CD4-positive, alpha-beta T cell (primary cell): ENCODE measurements around the gene FAHD2B. TPM values are rescaled to one million over a fixed set of nuclear protein-coding genes. Genes with fewer than 3 reads are reported as not detected.
A peak's percentile ranks its signal among the peaks of the same experiment; 100 is the strongest.
"Not testable (repeated sequence)": the region's sequence is repeated elsewhere in the genome, so short reads cannot be mapped to it uniquely, and the experiment has no call there.

Experiments used
- ATAC-seq: fragments of 200-7000 bp; cut with Tn5 transposase; one replicate; pipeline ENCODE4 v1.10.0; 2022; ENCODE audit warnings: mild to moderate bottlenecking; ENCODE audit not compliant: poor library complexity
- CTCF ChIA-PET: fragments of 350-600 bp; sonication (Branson Sonifier 250); formaldehyde crosslinking; loops from one replicate; lab custom pipeline; 2021; ENCODE audit warnings: antibody characterized with exemption, inconsistent platforms; lab: Charles Lee
- POLR2A ChIA-PET: fragments of 350-600 bp; sonication (Branson Sonifier 250); formaldehyde crosslinking; loops from one replicate; lab custom pipeline; 2021; ENCODE audit warnings: antibody characterized with exemption, inconsistent platforms; lab: Charles Lee
- DNase-seq, 14 experiments: peaks; one replicate each; pipeline ENCODE4 v3.0.0-alpha.2; 2013 to 2020; ENCODE audit warnings: mixed read lengths in 2 of 14
- H3K27ac ChIP-seq, 2 donors: one replicate each; pipeline versions ENCODE4 v1.5.1 to v1.7.0; 2013; ENCODE audit warnings: low read length in 2 of 2, low read depth in 1 of 2, mild to moderate bottlenecking in 1 of 2
- H3K27me3 ChIP-seq, 2 experiments: 1 replicate in 1 of 2; 2 replicates in 1 of 2; pipeline versions ENCODE4 v1.6.1 to v1.7.0; 2013; ENCODE audit warnings: low read length in 2 of 2, control low read depth in 1 of 2, mild to moderate bottlenecking in 1 of 2, moderate library complexity in 1 of 2; ENCODE audit not compliant: insufficient read depth in 2 of 2, control insufficient read depth in 1 of 2
- H3K36me3 ChIP-seq: one replicate; pipeline ENCODE4 v1.6.1; 2013; ENCODE audit warnings: low read length, control low read depth; ENCODE audit not compliant: insufficient read depth
- H3K4me1 ChIP-seq: one replicate; pipeline ENCODE4 v1.6.1; 2013; ENCODE audit warnings: low read length, control low read depth; ENCODE audit not compliant: insufficient read depth
- H3K4me3 ChIP-seq: one replicate; pipeline ENCODE4 v1.5.1; 2013; ENCODE audit warnings: mild to moderate bottlenecking, low read length, moderate library complexity
- H3K9me3 ChIP-seq, 2 experiments: 1 replicate in 1 of 2; 2 replicates in 1 of 2; pipeline versions ENCODE4 v1.6.1 to v1.7.0; 2013; ENCODE audit warnings: low read length in 2 of 2, mild to moderate bottlenecking in 2 of 2, control low read depth in 1 of 2, moderate library complexity in 1 of 2; ENCODE audit not compliant: control insufficient read depth in 1 of 2, insufficient read depth in 1 of 2
- H3K27ac Mint-ChIP-seq: one replicate; pipeline ENCODE4 v1.8.0; 2020; ENCODE audit warnings: mixed read lengths
- H3K27me3 Mint-ChIP-seq: one replicate; pipeline ENCODE4 v1.8.0; 2021; ENCODE audit warnings: mixed read lengths
- H3K36me3 Mint-ChIP-seq: one replicate; pipeline ENCODE4 v1.8.0; 2021; ENCODE audit warnings: low read depth, mixed read lengths
- H3K4me1 Mint-ChIP-seq: one replicate; pipeline ENCODE4 v1.8.0; 2021; ENCODE audit warnings: low read depth, mixed read lengths
- H3K4me3 Mint-ChIP-seq: one replicate; pipeline ENCODE4 v1.8.0; 2020; ENCODE audit warnings: mild to moderate bottlenecking, mixed read lengths
- H3K9me3 Mint-ChIP-seq: one replicate; pipeline ENCODE4 v1.8.0; 2020; ENCODE audit warnings: mixed read lengths
- intact Hi-C, 2 experiments: fragments of 100-400 bp; cut with DNase I in 1 of 2; cut with micrococcal nuclease in 1 of 2; formaldehyde crosslinking; loops; one replicate each; pipeline versions ENCODE4 v1.15.1 to v1.9.0; 2023 to 2025; cut with DNase I, micrococcal nuclease
- total RNA-seq, 174 experiments: library from RNA in 2 of 174; stranded (reverse) in 2 of 174; gene quantifications; one replicate each; pipeline ENCODE4 v1.2.3 and lab custom pipeline; 2021 to 2026

FAHD2B gene
- total RNA-seq, 2 experiments from 2014 or later: 31.0 to 39.3 TPM

DNA sequence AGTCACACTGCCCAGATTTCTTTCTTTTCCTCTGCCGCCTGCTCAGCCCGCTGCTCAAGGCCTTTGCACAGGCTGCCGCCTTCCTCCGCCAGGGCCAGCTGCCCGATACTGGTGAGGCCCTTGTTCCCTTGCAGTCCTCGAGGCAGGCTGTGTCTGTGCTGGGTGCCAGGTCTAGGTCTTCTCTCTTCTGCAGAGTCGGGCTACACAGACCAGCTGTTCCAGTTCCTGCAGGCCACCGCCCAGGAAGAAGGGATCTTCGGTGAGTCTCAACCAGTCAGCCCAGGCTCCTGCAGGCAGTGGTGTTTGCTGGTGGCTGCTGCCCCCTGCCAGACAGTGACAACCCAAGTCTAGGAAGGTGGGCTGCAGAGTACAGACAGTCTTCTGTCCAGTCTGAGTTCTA, 12.5 kb downstream of the FAHD2B start:
- POLR2A ChIA-PET, H3K4me1 Mint-ChIP-seq, DNase-seq, H3K4me1 ChIP-seq, H3K36me3 Mint-ChIP-seq, H3K9me3 ChIP-seq, H3K4me3 Mint-ChIP-seq, CTCF ChIA-PET, H3K27me3 Mint-ChIP-seq, H3K27me3 ChIP-seq, H3K27ac Mint-ChIP-seq, H3K27ac ChIP-seq, H3K9me3 Mint-ChIP-seq, H3K4me3 ChIP-seq, H3K36me3 ChIP-seq, intact Hi-C loops: not testable (repeated sequence)
- ATAC-seq: peak; percentile 24

DNA sequence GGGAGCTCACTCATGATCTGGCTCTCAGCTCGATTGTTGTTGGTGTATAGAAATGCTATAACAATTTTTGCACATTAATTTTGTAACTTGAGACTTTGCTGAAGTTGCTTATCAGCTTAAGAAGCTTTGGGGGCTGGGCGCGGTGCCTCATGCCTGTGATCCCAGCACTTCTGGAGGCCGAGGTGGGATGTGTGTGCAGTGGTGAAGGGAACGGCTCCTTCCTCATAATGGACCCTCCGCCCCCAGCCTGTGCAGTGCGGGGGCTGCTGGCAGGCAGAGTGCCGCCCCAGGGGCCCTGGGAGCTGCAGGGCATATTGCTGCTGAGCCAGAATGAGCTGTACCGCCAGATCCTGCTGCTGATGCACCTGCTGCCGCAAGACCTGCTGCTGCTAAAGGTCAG, 13.8 kb downstream of the FAHD2B start:
- H3K27me3 ChIP-seq, H3K4me3 Mint-ChIP-seq, DNase-seq, H3K4me1 ChIP-seq, H3K27ac Mint-ChIP-seq, H3K27me3 Mint-ChIP-seq, H3K9me3 ChIP-seq, H3K4me1 Mint-ChIP-seq, H3K27ac ChIP-seq, POLR2A ChIA-PET, H3K36me3 ChIP-seq, intact Hi-C loops, CTCF ChIA-PET, ATAC-seq, H3K36me3 Mint-ChIP-seq, H3K9me3 Mint-ChIP-seq, H3K4me3 ChIP-seq: not testable (repeated sequence)

DNA sequence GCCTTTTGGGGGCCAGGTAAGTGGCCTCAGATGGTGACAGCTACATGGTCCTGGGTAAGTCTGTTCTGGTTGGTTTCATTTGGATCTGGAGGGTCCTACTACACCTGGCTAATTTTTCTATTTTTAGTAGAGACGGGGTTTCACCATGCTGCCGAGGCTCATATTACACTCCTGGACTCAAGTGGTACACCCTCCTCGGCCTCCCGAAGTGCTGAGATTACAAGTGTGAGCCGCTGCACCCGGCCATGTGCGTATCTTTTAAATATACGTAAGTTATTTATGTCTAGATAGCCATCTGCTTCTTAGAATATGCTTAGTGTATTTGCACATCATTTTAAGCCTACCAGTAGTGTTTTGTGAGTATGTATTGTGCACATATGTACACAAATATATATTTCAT, 17.5 kb downstream of the FAHD2B start:
- H3K27ac Mint-ChIP-seq, H3K27me3 Mint-ChIP-seq, DNase-seq, H3K36me3 ChIP-seq, CTCF ChIA-PET, POLR2A ChIA-PET, H3K27me3 ChIP-seq, H3K4me1 ChIP-seq, intact Hi-C loops, H3K4me3 ChIP-seq, H3K4me3 Mint-ChIP-seq, ATAC-seq, H3K4me1 Mint-ChIP-seq, H3K27ac ChIP-seq, H3K9me3 ChIP-seq, H3K36me3 Mint-ChIP-seq, H3K9me3 Mint-ChIP-seq: not testable (repeated sequence)

DNA sequence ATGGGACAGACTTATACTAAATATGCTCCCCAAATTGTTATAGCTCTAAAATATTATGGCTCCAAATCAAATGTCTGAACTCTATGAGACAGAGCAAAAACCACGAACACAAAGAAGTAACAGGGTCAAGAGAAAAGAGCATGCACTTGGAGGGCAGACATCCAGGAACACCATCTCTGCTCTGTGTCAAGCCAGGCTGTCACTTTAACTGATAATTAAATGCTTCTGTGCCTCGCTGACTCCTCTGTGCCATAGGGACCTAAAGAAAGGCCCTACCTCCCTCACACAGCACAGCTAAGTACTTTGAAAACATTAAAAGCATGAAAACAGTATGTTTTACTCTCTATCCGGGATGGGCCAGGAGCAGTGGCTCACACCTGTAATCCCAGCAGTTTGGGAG, 23.8 kb downstream of the FAHD2B start:
- H3K9me3 Mint-ChIP-seq, H3K4me1 Mint-ChIP-seq, H3K4me3 ChIP-seq, H3K36me3 Mint-ChIP-seq, CTCF ChIA-PET, H3K9me3 ChIP-seq, H3K27me3 ChIP-seq, intact Hi-C loops, H3K36me3 ChIP-seq, DNase-seq, POLR2A ChIA-PET, H3K27ac Mint-ChIP-seq, ATAC-seq, H3K27ac ChIP-seq, H3K4me1 ChIP-seq, H3K4me3 Mint-ChIP-seq: not testable (repeated sequence)
- H3K27me3 Mint-ChIP-seq: peaks cover 13% of the 10 kb centered on the region

DNA sequence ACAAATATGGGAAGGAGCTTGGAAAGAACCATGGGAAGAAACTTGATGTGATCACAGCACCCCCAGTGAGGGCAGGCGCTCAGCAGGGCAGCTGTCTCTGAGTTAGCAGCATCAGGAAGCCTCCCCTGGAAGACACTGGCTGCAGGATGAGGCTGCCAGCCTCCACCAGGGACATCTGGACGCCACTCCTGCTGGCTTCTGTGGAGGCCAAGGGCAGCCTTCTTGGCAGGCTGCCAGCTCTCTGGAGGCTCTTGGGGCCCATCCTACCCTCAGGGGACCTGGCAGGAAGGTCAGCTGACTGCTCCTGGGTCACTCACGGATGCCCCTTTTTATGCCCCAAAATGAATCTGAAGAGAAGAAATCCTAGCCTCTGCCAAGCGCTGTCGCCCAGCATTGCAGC, 26.0 kb downstream of the FAHD2B start:
- H3K27ac ChIP-seq, H3K27ac Mint-ChIP-seq, H3K36me3 ChIP-seq, ATAC-seq, H3K9me3 Mint-ChIP-seq, H3K9me3 ChIP-seq, POLR2A ChIA-PET, H3K4me3 Mint-ChIP-seq, H3K27me3 ChIP-seq, CTCF ChIA-PET, H3K36me3 Mint-ChIP-seq, H3K4me3 ChIP-seq, DNase-seq, H3K4me1 Mint-ChIP-seq, intact Hi-C loops, H3K4me1 ChIP-seq: not testable (repeated sequence)
- peaks cover 21% of the 10 kb centered on the region for H3K27me3 Mint-ChIP-seq
